Pulmonary artery endothelial cell (primary cell): ENCODE measurements around the gene INPP4A. TPM values are rescaled to one million over a fixed set of nuclear protein-coding genes. Genes with fewer than 3 reads are reported as not detected.

Source experiments
- DNase-seq: peaks from one replicate; pipeline ENCODE4 v3.0.0-alpha.2; 2011; ENCODE audit warnings: low read depth, low spot score
- total RNA-seq: library from RNA; depleted of rRNA; stranded (reverse); fragments of >200 nt; gene quantifications from 2 replicates; pipeline ENCODE4 v1.2.3, GENCODE V29; 2014

The INPP4A gene
- total RNA-seq, 1 donor from 2014 or later, result 38.7 TPM

- DNase-seq, result no peak
These were observed 117.4 kb downstream of the INPP4A start for GRCh38 chr2:98561902-98562695.

DNA sequence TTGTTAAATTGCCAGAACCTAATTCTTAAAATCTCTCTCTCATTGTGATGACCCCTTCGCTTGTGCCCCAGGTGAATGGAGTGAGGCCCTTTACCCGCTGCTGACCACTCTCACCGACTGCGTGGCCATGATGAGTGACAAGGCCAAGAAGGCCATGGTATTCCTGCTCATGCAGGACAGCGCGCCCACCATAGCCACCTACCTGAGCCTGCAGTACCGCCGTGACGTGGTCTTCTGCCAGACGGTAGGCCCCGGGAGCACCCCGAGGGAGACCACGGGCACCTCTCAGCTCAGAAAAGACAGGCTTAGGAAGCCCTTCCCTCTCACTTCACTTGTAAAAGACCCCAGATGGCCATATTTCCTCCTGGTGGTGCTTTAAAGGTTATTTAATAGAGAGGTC, 118.7 kb downstream of the INPP4A start:
- DNase-seq, result no peak

- no peak for DNase-seq
These were observed 120.0 kb downstream of the INPP4A start for GRCh38 chr2:98564541-98565132.

GRCh38 chr2:98565286-98565860, 120.7 kb downstream of the INPP4A start:
- DNase-seq, result no peak

GRCh38 chr2:98565941-98566340, 121.3 kb downstream of the INPP4A start:
- DNase-seq, result no peak

- no peak for DNase-seq
These were observed 123.7 kb downstream of the INPP4A start for GRCh38 chr2:98568161-98568956.

DNA sequence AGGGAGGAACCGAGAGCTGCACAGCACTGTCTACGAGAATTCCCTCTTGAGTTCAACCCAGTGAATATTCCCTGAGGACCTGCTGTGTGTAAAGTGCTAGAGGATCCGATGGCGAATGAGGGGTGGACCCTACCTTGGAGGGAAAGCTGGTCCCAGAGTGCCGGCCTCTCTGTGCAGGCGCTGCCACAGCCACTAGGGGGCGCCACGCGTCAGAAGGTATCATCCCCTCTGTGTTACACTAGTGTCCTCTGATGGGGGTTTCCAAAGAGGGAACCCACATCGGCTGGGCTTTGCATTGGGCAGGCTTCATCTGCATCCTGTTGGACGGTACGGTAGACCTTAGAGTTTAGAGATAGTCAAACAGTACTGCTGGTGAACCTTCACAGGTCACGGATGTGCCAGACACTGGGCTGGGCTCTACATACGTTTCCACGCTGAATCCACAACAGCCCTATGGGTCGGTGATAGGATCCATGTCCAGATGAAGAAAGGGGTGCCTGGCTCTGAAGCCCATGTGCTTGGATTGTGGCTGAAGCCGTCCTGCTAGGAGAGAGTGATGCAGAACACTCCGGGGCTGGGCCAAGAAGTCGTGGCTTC, 124.6 kb downstream of the INPP4A start:
- DNase-seq, result no peak

DNA sequence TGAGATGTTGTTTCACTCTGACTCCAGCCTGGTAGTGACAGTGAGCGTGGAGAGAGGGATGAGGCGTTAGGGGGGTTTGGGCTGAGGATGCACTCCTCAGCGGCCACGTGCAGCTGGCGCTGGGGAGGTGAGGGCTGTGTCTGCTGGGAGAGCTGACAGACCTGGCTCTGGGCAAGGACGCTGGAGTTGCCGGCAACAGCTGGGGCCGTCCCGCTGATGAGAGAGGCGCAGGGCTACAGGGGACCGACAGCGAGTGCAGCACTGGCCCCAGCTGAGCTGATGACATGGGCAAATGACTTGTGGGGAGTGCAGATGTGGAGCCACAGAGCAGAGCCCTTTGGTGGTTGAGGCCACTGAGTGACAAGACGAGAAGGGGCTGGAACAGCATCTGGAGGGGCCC, 125.3 kb downstream of the INPP4A start:
- DNase-seq, result no peak

GRCh38 chr2:98570356-98570755, 125.7 kb downstream of the INPP4A start:
- DNase-seq, result no peak

- no peak for DNase-seq
These were observed 126.6 kb downstream of the INPP4A start for GRCh38 chr2:98571121-98571701.

- no peak for DNase-seq
These were observed 127.1 kb downstream of the INPP4A start for GRCh38 chr2:98571796-98572195.

GRCh38 chr2:98572211-98572610, 127.6 kb downstream of the INPP4A start:
- DNase-seq, result no peak

GRCh38 chr2:98572676-98573075, 128.0 kb downstream of the INPP4A start:
- DNase-seq, result no peak

GRCh38 chr2:98573426-98573825, 128.8 kb downstream of the INPP4A start:
- no peak for DNase-seq

GRCh38 chr2:98576666-98577312, 132.1 kb downstream of the INPP4A start:
- DNase-seq, result no peak

- DNase-seq, result no peak
These were observed 132.7 kb downstream of the INPP4A start for GRCh38 chr2:98577313-98577712.

DNA sequence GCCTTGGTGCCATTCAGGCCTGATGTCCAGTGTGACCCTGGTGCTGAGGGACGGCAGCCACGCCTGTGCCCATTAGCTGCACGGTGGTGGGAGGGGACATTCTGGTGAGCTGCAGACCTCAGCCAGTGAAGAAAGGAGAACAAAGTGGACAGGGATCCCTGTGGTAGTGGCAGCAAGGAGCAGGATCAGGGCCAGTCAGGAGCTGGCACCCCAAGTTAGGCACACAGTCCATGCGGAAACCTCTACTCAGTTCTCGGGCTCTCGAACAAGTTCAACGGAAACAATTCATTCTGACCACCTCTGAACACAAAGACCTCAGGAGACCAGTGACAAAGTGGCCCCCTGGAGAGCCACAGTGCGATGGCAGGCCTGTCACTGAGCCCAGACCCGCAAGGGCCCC, 133.6 kb downstream of the INPP4A start:
- no peak for DNase-seq

- DNase-seq, result no peak
These were observed 135.3 kb downstream of the INPP4A start for GRCh38 chr2:98579926-98580325.

GRCh38 chr2:98580656-98581284, 136.1 kb downstream of the INPP4A start:
- DNase-seq, result no peak

DNA sequence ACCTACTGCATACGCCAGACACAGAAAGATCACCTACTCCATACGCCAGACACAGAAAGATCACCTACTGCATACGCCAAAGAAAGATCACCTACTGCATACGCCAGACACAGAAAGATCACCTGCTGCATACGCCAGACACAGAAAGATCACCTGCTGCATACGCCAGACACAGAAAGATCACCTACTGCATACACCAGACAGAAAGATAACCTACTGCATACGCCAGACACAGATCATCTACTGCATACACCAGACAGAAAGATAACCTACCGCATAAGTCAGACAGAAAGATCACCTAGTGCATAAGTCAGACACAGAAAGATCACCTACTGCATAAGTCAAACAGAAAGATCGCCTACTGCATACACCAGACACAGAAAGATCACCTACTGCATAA, 137.9 kb downstream of the INPP4A start:
- no peak for DNase-seq
